Urinary bladder (tissue), 4 donors: Measurements from ENCODE around the gene RHPN2. TPM values are rescaled to one million over a fixed set of nuclear protein-coding genes. Genes with fewer than 3 reads are reported as not detected.

ENCODE experiments used
- DNase-seq: peaks from one replicate; pipeline ENCODE4 v3.0.0-alpha.2; 2015; ENCODE audit errors: extremely low spot score
- H3K27ac ChIP-seq: one replicate; pipeline ENCODE4 v1.5.1; 2013; ENCODE audit warnings: low read depth, mild to moderate bottlenecking, moderate library complexity
- H3K36me3 ChIP-seq: one replicate; pipeline ENCODE4 v1.6.1; 2013; ENCODE audit warnings: mild to moderate bottlenecking, moderate library complexity; ENCODE audit not compliant: insufficient read depth
- H3K4me1 ChIP-seq: one replicate; pipeline ENCODE4 v1.6.1; 2013; ENCODE audit warnings: mild to moderate bottlenecking, moderate library complexity; ENCODE audit not compliant: insufficient read depth
- H3K4me3 ChIP-seq: one replicate; pipeline ENCODE4 v1.5.1; 2013; ENCODE audit warnings: low read depth, low read length
- WGBS: extraction: QIAGEN DNeasy Blood & Tissue Kit; methylation state at CpG from one replicate; pipeline ENCODE4 v1.1.7; 2013; 5-methylcytosine and 5-hydroxymethylcytosine counted together
- polyA plus RNA-seq: library from polyadenylated mRNA; stranded (reverse); fragments of 200-250 nt; gene quantifications from one replicate; pipeline ENCODE4 v1.2.3, GENCODE V29; 2013
- total RNA-seq: library from RNA; depleted of rRNA; stranded (reverse); fragments of >200 nt; gene quantifications from one replicate; pipeline ENCODE4 v1.2.3, GENCODE V29; 2014
- donor health status: healthy with polysubstance abuse.
- donor health status: healthy.

The RHPN2 gene
- total RNA-seq (3.5 TPM), polyA plus RNA-seq (1.8 TPM)

DNA sequence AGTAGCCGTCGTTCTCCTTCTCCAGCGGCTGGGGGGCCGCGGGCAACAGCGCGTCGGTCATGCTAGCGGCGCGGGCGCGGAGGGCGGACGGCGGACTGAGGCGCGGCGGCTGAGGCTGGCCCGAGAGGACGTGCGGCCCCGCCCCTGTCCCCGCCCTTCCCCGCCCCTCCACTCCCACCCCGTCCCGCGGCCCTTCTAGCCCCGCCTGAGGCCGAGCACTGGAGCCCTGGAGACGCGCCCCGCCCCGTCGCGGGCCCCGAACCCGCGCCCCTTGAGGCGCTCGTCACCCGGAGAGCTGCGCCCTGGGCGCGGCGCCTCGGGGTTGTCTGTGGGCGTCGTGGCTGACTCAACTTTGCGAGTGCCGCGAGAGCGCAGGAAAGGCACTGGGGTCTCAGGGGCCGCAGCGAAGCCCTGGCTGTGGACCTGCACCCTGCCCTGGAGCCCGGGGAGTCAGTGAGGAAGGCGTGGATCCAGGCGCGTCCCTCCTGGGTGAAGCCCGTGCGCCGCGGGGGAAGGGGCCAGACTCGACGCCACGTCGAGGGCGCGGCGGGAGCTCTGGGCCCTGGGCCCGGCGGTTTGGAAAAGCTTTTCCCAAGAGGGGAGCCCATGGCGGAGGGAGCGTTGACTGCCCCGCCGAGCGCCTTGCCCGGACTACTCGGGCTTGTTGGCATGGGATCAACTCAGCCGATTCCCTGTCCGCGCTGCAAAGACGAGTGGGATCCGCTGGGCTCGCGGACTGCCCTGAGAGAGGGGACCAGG lies at the start of gene RHPN2:
Gene RHPN2, minus strand, starts transcription at position 97 of the 759 bp plus-strand sequence. Its CDS starts 36 bp downstream, at position 61.
- no peaks in the 10 kb centered on the region for H3K36me3 ChIP-seq
- DNase-seq = no peak
- H3K4me3 ChIP-seq = peak within 1 kb of the TSS; percentile 87
- H3K4me1 ChIP-seq = no peaks in the 10 kb centered on the region
- H3K27ac ChIP-seq = no peak within 1 kb of the TSS
- WGBS = 2% methylated on average over 84 of the region's 86 CpGs

DNA sequence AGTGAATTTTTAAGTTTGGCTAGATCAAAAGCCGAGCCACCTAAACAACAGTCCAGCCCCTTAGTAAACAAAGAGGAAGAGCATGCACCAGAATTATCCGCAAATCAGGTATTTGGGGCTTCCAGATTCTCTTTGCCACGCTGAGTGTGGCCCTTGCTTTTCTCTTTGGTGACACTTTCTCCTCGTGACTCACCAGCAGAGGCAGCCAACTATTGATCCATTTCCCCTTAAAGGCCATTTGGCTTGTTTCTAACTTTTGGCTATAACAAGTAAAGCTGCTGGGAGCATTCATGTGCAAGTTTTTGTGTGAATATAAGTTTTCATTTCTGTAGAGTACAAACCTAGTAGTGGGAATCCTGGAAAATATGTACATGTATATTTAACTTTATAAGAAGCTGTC lies 49.6 kb upstream of the RHPN2 start:
- no peak for DNase-seq
- Histone ChIP-seq H3K36me3 (peaks cover 4% of the 10 kb centered on the region), H3K4me1 (no peaks in the 10 kb centered on the region), H3K27ac (no peak overlapping the region), H3K4me3 (no peak overlapping the region)
- WGBS = 87% methylated on average over 4 of the region's 4 CpGs

DNA sequence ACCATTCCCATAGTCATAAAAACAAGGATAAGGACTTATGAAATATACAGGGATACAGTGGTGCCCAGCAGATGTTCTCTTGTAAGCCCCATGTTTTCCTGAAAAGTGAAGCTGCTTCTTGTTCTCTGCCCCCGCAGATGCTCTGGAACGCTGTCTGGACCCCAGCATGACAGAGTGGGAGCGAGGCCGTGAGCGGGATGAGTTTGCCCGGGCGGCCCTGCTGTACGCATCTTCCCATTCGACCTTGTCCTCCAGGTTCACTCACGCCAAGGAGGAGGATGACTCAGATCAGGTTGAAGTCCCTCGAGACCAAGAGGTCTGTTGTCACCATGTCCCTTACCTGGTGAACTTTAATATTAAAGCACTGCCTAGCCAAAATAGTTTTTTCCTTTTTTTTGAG lies 46.9 kb upstream of the RHPN2 start:
- no peak for DNase-seq
- Histone ChIP-seq H3K36me3 (peaks cover 6% of the 10 kb centered on the region), H3K27ac (no peak overlapping the region), H3K4me3 (no peak overlapping the region), H3K4me1 (no peaks in the 10 kb centered on the region)
- 92% methylated on average over 11 of the region's 11 CpGs for WGBS

DNA sequence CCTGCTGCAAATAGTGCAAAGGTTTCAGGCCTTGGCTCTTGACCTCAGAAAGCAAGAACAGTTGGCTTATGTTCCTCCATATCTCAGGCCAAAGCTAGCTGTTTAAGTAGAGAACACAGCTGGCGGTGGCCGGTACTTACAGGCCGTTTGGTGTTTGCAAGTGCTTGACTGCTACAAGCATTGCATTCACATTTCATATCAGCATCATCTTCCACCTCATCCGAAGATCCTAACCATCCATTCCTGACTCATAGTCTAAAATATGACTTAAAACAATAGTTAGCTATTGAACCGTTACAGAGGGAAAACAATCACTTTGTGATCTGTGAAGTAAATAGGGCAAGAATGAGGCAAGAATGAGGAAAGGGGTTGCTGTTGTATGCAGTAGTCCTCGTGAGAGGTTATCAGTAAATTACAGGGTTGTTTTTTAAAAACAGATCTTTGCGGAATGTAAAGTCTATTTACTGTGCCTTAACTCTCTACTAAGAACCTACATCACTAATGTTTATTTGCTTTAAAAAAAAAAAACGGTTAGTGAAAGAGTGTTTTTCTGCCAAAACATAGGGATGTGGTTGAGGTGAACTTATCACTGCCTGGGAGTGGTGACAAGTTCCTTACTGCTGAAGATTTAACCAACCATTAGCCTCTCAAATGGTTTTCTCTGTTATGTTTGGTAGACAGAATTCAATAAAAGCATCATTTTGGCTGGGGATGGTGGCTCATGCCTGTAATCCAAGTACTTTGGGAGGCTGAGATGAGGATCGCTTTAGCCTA lies 45.6 kb upstream of the RHPN2 start:
- Histone ChIP-seq H3K27ac (no peak overlapping the region), H3K4me3 (no peak overlapping the region), H3K36me3 (peaks cover 6% of the 10 kb centered on the region), H3K4me1 (no peaks in the 10 kb centered on the region)
- DNase-seq = no peak
- 85% methylated on average over 9 of the region's 9 CpGs for WGBS

DNA sequence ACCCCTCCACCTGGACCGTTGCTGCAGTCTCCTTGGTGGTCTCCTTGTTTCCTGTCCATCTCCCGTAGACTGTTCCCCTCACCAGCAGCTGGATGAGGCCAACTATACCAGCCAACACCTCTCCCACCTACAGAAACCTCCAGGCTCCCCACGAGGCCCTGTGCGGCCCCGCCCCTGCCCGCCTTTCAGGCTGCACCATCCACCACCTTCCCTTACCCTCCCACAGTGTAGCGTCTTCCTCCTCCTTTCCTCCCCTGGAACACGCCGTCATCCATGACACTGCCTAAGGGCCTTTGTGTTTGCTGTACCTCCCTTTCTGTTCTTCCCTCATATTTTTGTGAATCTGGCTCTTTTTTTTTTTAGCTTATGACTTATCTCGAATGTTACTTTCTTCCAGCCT lies 43.5 kb upstream of the RHPN2 start:
- Histone ChIP-seq H3K36me3 (peaks cover 2% of the 10 kb centered on the region), H3K4me3 (no peak overlapping the region), H3K27ac (no peak overlapping the region), H3K4me1 (no peaks in the 10 kb centered on the region)
- no peak for DNase-seq
- WGBS = 92% methylated on average over 10 of the region's 10 CpGs

DNA sequence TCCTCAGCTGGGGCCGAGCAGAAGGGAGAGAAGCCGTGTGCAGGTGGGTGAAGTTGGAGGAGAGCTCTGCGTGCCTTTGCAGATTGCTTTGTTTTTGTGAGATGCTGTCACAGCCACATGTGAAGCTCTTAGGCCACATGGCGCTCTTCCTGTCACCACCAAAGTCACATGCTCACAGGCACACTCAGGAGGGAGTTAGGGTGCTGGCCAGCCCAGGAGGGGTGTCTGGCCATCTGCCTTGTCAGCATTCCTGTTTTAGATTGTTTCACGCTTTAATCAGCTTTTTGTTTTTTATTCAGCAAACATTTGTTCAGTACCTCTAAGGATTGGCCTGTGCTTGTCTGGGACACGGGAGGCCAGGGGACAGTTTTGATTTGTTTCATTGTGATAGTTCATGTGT lies 38.2 kb upstream of the RHPN2 start:
- WGBS = 92% methylated on average over 6 of the region's 6 CpGs
- no peak overlapping the region for H3K4me3 ChIP-seq
- H3K27ac ChIP-seq = no peak overlapping the region
- no peaks in the 10 kb centered on the region for H3K4me1 ChIP-seq
- DNase-seq = no peak
- H3K36me3 ChIP-seq = peaks cover 6% of the 10 kb centered on the region

DNA sequence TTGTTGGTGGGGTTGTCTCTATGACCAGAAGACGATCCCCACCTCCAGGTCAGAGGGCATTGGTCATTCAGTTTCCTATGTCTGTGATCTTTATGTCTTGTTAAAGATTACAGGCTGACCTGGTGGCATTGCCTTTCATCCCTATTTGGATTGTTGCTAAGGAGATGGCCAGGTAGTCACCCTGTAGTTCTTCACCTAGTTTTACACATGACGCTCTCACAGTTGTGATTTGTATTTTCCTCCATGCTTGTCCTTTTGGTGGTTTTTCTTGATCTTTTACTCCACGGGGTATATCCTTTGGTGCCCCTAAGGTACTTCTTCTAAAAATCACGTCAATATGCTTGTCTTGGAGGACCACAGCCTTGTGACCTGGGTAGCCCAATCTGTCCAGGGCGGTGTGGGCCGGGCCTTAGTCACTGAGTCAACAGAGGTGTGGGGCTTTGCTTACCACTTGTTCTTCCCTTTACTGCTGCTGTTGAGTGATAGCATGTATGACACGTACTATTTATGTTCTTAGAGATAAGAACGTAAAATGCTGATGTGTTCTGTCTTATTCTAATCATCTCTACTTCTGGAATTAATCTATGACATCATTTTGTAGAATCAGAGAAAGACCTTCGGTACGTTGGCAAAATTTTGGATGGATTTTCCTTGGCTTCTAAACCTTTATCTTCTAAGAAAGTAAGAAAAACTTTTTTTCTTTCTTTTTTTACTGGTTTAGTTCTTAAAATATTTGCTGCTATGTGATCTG lies 36.4 kb upstream of the RHPN2 start:
- DNase-seq = no peak
- Histone ChIP-seq H3K4me3 (no peak overlapping the region), H3K4me1 (no peaks in the 10 kb centered on the region), H3K36me3 (peaks cover 7% of the 10 kb centered on the region), H3K27ac (no peak overlapping the region)
- 81% methylated on average over 10 of the region's 10 CpGs for WGBS

DNA sequence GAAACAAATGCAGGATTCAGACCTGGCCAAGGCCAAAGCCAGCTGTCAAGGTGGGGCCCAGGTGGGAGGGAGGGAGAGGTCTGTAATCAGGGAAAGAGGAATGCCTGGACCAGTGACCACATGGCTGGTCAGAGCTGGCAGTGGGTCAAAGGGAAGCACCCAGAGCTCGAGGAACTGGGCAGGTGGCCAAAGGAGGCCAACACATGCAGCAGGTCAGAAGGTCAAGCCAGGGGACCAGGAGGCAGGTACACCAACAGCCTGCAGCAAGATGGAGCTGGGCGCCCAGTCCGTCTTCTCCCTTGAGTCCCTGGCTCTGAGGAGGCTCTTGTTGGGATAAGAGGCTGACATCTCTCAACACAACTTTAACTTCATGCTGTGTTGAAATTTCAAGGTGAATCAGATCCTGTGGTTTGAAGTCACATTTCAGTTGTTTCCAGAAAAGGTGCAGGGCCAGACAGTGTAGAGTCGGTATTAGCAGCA lies 33.4 kb upstream of the RHPN2 start:
- Histone ChIP-seq H3K36me3 (peaks cover 7% of the 10 kb centered on the region), H3K4me3 (no peak overlapping the region), H3K27ac (no peak overlapping the region), H3K4me1 (no peaks in the 10 kb centered on the region)
- 76% methylated on average over 4 of the region's 4 CpGs for WGBS
- DNase-seq = no peak

DNA sequence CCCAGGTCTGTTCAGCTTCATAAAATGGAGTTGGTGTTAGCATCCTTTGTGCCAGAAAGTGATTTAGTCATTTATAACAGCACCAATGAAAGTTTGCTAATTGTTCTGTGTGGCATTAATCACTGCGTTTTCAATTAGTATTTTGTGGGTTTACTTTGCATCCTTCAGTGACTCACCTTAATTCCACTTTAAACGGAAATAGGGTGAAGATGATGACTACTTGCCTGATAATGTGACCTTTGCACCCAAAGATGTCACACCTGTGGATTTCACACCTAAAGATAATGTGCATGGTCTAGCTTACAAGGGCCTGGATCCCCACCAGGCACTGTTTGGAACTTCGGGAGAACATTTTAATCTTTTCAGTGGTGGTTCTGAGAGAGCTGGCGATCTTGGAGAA lies 31.3 kb upstream of the RHPN2 start:
- Histone ChIP-seq H3K4me3 (no peak overlapping the region), H3K27ac (no peak overlapping the region), H3K36me3 (peaks cover 3% of the 10 kb centered on the region), H3K4me1 (no peaks in the 10 kb centered on the region)
- 91% methylated on average over 4 of the region's 4 CpGs for WGBS
- DNase-seq = no peak

DNA sequence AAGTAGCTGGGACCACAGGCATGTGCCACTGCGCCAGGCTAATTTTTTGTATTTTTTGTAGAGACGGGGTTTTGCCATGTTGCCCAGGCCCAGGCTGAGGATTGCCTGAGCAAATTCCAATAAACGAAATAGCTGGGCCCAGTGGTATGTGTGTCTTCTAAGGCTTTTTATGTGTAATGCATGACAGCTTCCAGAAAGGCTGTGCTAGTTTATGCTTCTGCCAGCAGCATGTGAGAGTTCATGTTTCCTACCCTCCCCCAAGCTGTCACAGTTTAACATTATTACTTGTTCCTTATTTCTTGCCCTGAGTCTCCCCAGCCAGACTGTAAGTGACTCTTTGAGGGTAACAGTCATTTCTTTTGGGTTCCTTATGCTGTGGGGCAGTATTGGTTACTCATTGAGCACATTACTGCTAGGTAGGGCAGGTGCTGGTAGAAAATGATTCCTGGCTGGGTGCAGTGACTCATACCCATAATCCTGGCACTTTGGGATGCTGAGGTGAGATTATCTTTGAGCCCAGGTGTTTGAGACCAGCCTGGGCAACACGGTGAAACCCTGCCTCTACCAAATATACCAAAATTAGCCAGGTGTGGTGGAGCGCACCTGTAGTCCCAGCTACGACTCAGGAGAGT lies 29.9 kb upstream of the RHPN2 start:
- Histone ChIP-seq H3K27ac (no peak overlapping the region), H3K36me3 (peaks cover 3% of the 10 kb centered on the region), H3K4me3 (no peak overlapping the region), H3K4me1 (no peaks in the 10 kb centered on the region)
- 91% methylated on average over 6 of the region's 6 CpGs for WGBS
- no peak for DNase-seq

DNA sequence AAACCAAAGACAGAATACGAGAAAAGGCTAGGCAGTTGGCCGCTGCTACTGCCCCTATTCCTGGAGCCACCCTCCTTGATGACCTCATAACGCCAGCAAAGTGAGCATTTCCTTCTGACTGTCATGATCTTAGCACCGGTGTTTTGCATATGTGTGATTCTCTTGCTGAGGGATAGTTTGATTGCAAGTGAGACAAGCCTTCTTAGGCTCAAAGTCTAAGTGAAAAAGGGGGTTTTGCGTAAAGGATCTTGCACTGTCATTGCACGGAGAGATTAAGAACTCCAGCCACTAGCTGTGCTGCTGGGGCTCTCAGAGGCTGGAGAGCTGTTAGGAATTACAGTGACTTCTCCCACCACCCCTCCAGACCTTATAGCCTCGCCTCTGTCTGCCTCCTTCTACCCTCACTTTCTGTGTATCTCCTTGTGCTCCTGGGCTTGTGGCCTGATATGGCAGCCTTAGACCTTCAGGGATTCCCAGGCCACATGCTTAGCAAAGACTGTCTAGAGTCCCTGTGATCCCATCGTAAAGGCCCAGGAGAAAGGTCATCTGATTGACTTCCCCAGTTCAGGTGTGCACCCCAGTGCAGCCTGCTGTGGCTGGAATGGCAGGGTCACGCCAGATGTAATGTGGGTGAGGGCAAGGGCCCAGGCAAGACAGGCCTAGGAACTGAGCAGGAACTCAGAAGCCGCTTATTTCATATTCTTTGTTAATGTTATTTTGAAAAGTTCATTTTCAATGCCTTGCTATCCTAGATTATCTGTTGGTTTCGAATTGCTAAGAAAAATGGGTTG lies 28.9 kb upstream of the RHPN2 start:
- WGBS = 95% methylated on average over 11 of the region's 11 CpGs
- DNase-seq = no peak
- no peaks in the 10 kb centered on the region for H3K4me1 ChIP-seq
- H3K36me3 ChIP-seq = peaks cover 3% of the 10 kb centered on the region
- H3K27ac ChIP-seq = no peak overlapping the region
- H3K4me3 ChIP-seq = no peak overlapping the region

DNA sequence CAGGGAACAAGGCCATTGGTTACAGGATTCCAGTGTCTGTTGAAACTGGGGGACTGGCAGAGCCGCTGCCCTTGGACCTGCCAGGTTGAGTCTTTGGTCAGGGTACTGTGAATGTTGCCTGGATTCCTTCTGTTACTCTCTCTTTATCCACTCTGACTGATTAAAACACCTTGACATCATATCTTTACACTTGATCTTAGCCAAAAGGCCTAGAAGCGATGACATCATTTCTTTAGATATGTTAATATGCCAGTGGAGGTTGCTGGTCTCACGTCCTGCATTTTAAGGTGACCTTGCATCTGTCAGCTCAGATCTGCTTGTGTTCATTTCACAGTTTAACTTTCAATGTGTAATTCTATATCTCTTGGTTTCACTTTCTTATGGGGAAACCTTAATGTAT lies 25.5 kb upstream of the RHPN2 start:
- Histone ChIP-seq H3K36me3 (no peaks in the 10 kb centered on the region), H3K4me1 (no peaks in the 10 kb centered on the region), H3K27ac (no peak overlapping the region), H3K4me3 (no peak overlapping the region)
- WGBS = 83% methylated on average over 3 of the region's 3 CpGs
- DNase-seq = no peak

DNA sequence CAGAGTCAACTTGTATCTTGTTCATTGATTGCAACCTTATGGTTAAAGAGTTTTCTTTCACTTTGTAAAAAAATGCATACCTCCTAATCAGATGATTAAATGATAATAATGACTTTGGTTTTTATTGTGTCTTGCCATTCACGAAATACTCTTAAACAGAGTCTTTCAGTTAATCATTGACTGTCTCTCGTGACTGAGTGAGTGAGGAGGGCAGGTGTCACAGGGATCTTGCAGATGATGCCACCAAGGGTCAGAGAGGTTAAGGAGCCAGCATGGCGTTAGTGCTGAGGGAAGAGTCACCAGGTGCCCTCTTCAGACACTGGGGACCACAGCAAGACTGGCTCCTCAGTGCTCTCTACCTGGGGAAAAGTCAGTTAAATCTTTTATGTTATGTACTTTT lies 24.3 kb upstream of the RHPN2 start:
- DNase-seq = no peak
- Histone ChIP-seq H3K36me3 (no peaks in the 10 kb centered on the region), H3K4me3 (no peak overlapping the region), H3K4me1 (no peaks in the 10 kb centered on the region), H3K27ac (no peak overlapping the region)
- 90% methylated on average over 3 of the region's 3 CpGs for WGBS
